ENCODE results near the gene ADAMTS18.

ADAMTS18 gene

DNA sequence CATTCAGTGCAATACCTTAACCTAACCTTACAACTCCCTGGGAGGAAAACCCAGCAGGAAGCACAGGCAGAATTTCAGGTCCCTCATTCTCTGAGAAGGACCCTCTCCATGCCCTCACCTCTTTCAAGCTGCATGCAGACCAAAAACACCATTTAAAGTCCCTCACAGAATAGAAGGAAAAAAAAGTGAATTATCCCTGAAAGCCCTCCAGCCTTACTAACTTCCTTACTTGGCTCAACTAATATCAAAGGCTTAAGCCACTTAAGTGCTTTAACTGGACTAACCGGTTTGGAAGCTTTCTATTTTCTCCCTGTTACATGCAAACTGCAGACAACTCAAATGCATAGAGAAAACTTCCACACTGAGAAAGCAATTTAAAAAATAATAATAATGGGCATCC lies 60.5 kb downstream of the ADAMTS18 start:
- Histone ChIP-seq H3K27ac (ENCODE audit: low read depth in 2 of 2, low read length in 2 of 2) (no peak overlapping the region), H3K27me3 (ENCODE audit: control insufficient read depth in 2 of 2, insufficient read depth in 2 of 2, low read length in 2 of 2) (no peaks in the 10 kb centered on the region), H3K4me3 (ENCODE audit: low read length in 2 of 2) (no peak overlapping the region), H3K36me3 (ENCODE audit: control insufficient read depth in 2 of 2, insufficient read depth in 2 of 2, low read length in 2 of 2) (no peaks in the 10 kb centered on the region), H3K9me3 (ENCODE audit: control insufficient read depth in 2 of 2, low read length in 2 of 2) (no peaks in the 10 kb centered on the region), H3K4me1 (ENCODE audit: control insufficient read depth in 2 of 2, insufficient read depth in 2 of 2, low read length in 2 of 2) (no peaks in the 10 kb centered on the region), H3K9ac (ENCODE audit: low read depth in 1 of 2, low read length in 2 of 2) (no peak overlapping the region)

DNA sequence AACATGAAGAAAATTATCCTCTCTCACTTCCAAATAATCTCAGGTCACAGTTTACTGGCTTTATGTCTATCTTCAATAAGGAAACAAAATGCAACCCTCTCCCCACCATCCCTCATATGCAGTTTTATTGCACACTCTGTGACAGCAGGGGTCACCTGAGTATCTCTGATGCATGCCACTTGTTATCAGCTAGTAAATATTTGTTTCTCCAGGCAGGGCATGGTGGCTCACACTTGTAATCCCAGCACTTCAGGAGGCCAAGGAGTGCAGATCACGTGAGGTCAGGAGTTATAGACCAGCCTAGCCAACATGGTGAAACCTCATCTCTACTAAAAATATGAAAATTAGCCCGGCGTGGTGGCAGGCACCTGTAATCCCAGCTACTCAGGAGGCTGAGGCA lies 61.1 kb downstream of the ADAMTS18 start:
- no peaks in the 10 kb centered on the region for H3K27me3 ChIP-seq (ENCODE audit: control insufficient read depth in 2 of 2, insufficient read depth in 2 of 2, low read length in 2 of 2)
- no peak overlapping the region for H3K27ac ChIP-seq (ENCODE audit: low read depth in 2 of 2, low read length in 2 of 2)
- H3K4me1 ChIP-seq (ENCODE audit: control insufficient read depth in 2 of 2, insufficient read depth in 2 of 2, low read length in 2 of 2): no peaks in the 10 kb centered on the region
- no peaks in the 10 kb centered on the region for H3K9me3 ChIP-seq (ENCODE audit: control insufficient read depth in 2 of 2, low read length in 2 of 2)
- no peaks in the 10 kb centered on the region for H3K36me3 ChIP-seq (ENCODE audit: control insufficient read depth in 2 of 2, insufficient read depth in 2 of 2, low read length in 2 of 2)
- H3K9ac ChIP-seq (ENCODE audit: low read depth in 1 of 2, low read length in 2 of 2): no peak overlapping the region
- no peak overlapping the region for H3K4me3 ChIP-seq (ENCODE audit: low read length in 2 of 2)

DNA sequence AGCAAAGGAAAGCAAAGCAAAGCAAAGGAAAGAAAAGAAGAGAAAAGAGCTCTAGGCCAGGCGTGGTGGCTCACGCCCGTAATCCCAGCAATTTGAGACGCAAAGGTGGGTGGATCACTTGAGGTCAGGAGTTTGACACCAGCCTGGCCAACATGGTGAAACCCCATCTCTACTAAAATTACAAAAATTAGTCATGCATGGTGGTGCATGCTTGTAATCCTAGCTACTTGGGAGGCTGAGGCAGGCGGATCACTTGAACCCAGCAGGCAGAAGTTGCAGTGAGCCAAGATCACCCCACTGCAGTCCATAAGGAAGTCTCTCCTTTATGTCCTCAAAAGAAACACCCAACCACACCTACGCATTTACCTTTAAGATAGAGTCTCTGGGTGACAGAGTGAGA lies 70.1 kb downstream of the ADAMTS18 start:
- Histone ChIP-seq H3K9ac (ENCODE audit: low read depth in 1 of 2, low read length in 2 of 2) (no peak overlapping the region), H3K36me3 (ENCODE audit: control insufficient read depth in 2 of 2, insufficient read depth in 2 of 2, low read length in 2 of 2) (no peaks in the 10 kb centered on the region), H3K27ac (ENCODE audit: low read depth in 2 of 2, low read length in 2 of 2) (no peak overlapping the region), H3K27me3 (ENCODE audit: control insufficient read depth in 2 of 2, insufficient read depth in 2 of 2, low read length in 2 of 2) (no peaks in the 10 kb centered on the region), H3K4me3 (ENCODE audit: low read length in 2 of 2) (no peak overlapping the region), H3K4me1 (ENCODE audit: control insufficient read depth in 2 of 2, insufficient read depth in 2 of 2, low read length in 2 of 2) (no peaks in the 10 kb centered on the region), H3K9me3 (ENCODE audit: control insufficient read depth in 2 of 2, low read length in 2 of 2) (no peaks in the 10 kb centered on the region)

DNA sequence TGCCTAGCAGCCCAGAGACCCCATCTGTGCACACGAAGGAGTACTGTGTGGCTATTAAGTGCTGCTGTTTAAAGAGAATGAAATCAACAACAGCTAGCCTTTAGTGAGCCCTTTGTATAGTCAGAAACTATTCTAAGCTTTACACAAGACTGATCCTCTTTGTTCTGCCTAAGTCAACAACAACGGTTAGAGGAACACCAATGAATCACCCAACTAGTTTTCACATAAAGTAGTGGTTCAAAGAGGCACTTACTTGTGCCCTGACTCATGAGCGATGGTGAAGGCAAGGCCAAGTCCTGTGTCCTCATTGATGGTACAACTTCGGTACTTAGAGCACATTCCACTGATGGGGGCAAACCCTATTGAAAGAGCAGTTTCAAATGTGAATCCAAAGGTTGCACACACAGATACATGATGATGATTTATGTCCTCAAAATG lies 75.8 kb downstream of the ADAMTS18 start:
- H3K4me1 ChIP-seq (ENCODE audit: control insufficient read depth in 2 of 2, insufficient read depth in 2 of 2, low read length in 2 of 2): no peaks in the 10 kb centered on the region
- no peak overlapping the region for H3K27ac ChIP-seq (ENCODE audit: low read depth in 2 of 2, low read length in 2 of 2)
- no peak overlapping the region for H3K4me3 ChIP-seq (ENCODE audit: low read length in 2 of 2)

DNA sequence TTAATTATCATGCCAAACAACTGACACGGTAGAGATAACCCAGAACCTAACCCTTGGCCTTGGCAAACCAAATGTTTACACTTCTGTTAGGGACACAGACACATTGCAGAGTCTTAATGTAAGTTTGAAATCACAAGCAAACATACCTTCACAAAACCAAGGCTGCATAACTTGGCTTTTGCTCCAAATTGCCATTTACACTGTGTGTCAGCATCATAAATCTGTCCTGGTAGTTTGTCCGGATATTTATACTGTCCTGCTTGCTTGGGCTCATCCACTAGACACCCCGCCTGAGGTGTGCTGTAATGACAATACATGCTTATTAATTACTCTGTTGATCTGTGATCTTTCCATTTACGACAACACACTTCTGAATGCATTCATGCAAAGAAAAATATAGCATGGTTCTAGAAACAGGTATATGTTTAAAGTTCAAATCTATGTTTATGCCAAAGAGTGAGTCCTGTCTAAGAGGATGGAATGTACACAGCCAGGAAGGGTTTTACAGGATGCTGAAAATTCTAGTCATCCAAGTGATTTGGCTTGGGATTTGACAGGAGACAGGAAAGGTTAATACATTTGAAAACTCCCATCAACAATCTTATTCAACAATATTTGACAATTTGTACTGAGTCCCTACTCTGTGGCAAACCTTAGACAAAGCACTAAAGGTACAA lies 81.1 kb downstream of the ADAMTS18 start:
- H3K9me3 ChIP-seq (ENCODE audit: control insufficient read depth in 2 of 2, low read length in 2 of 2): no peaks in the 10 kb centered on the region
- no peaks in the 10 kb centered on the region for H3K36me3 ChIP-seq (ENCODE audit: control insufficient read depth in 2 of 2, insufficient read depth in 2 of 2, low read length in 2 of 2)
- H3K27ac ChIP-seq (ENCODE audit: low read depth in 2 of 2, low read length in 2 of 2): no peak overlapping the region
- H3K4me1 ChIP-seq (ENCODE audit: control insufficient read depth in 2 of 2, insufficient read depth in 2 of 2, low read length in 2 of 2): no peaks in the 10 kb centered on the region
- H3K9ac ChIP-seq (ENCODE audit: low read depth in 1 of 2, low read length in 2 of 2): no peak overlapping the region
- no peak overlapping the region for H3K4me3 ChIP-seq (ENCODE audit: low read length in 2 of 2)
- peaks cover 3% of the 10 kb centered on the region in 2 donors for H3K27me3 ChIP-seq (ENCODE audit: control insufficient read depth in 2 of 2, insufficient read depth in 2 of 2, low read length in 2 of 2)

More for the DNA sequence above, 75.8 kb downstream of the ADAMTS18 start:
- peaks cover 3% of the 10 kb centered on the region in 2 donors for H3K27me3 ChIP-seq (ENCODE audit: control insufficient read depth in 2 of 2, insufficient read depth in 2 of 2, low read length in 2 of 2)
- H3K9ac ChIP-seq (ENCODE audit: low read depth in 1 of 2, low read length in 2 of 2): no peak overlapping the region
- H3K9me3 ChIP-seq (ENCODE audit: control insufficient read depth in 2 of 2, low read length in 2 of 2): no peaks in the 10 kb centered on the region
- no peaks in the 10 kb centered on the region for H3K36me3 ChIP-seq (ENCODE audit: control insufficient read depth in 2 of 2, insufficient read depth in 2 of 2, low read length in 2 of 2)

DNA sequence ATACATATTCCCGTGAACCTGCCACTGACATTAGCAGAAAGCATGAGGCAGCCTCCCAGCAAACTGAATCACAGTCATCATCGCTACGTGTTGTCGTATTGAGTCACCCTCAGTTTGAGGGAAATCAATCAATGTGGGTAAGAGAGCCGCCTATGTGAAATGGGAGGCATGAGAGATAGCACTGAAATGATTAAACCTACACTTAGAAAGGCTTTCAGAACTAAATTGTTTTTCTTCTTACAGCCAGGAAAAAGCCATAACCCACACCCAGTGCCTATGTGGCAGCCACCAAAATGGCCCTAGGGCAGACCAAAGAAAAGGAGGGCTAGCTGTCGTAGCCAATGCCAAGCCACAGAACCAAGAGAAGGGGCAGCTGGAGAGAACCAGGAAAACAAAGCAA lies 90.5 kb downstream of the ADAMTS18 start:
- no peak overlapping the region for H3K4me3 ChIP-seq (ENCODE audit: low read length in 2 of 2)

DNA sequence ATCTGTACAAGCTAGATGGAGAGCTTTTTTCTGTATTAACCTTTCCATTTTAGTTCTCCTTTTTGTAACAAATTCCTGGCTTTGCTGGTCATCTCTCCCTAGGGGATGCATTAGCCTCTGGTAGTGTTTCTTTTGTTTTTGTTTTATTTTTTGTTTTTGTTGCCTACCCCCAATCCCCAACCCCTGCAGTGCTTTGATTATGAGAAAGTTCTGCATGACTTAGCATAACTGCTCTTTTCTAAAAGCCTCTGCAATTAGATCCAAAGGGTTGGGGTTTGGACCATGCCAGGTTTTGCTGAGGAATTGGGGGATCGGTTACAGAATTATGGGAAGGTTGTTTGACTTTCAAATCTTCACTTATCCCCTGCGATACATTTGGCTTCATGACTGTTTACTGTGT lies 98.2 kb downstream of the ADAMTS18 start:
- H3K27ac ChIP-seq (ENCODE audit: low read depth in 2 of 2, low read length in 2 of 2): no peak overlapping the region
- no peaks in the 10 kb centered on the region for H3K4me1 ChIP-seq (ENCODE audit: control insufficient read depth in 2 of 2, insufficient read depth in 2 of 2, low read length in 2 of 2)
- H3K27me3 ChIP-seq (ENCODE audit: control insufficient read depth in 2 of 2, insufficient read depth in 2 of 2, low read length in 2 of 2): no peaks in the 10 kb centered on the region
- no peak overlapping the region for H3K9ac ChIP-seq (ENCODE audit: low read depth in 1 of 2, low read length in 2 of 2)
- no peak overlapping the region for H3K4me3 ChIP-seq (ENCODE audit: low read length in 2 of 2)
- no peaks in the 10 kb centered on the region for H3K36me3 ChIP-seq (ENCODE audit: control insufficient read depth in 2 of 2, insufficient read depth in 2 of 2, low read length in 2 of 2)
- H3K9me3 ChIP-seq (ENCODE audit: control insufficient read depth in 2 of 2, low read length in 2 of 2): no peaks in the 10 kb centered on the region

More for the DNA sequence above, 90.5 kb downstream of the ADAMTS18 start:
- no peak overlapping the region for H3K27ac ChIP-seq (ENCODE audit: low read depth in 2 of 2, low read length in 2 of 2)
- H3K36me3 ChIP-seq (ENCODE audit: control insufficient read depth in 2 of 2, insufficient read depth in 2 of 2, low read length in 2 of 2): no peaks in the 10 kb centered on the region
- H3K4me1 ChIP-seq (ENCODE audit: control insufficient read depth in 2 of 2, insufficient read depth in 2 of 2, low read length in 2 of 2): no peaks in the 10 kb centered on the region
- H3K9ac ChIP-seq (ENCODE audit: low read depth in 1 of 2, low read length in 2 of 2): no peak overlapping the region
- no peaks in the 10 kb centered on the region for H3K9me3 ChIP-seq (ENCODE audit: control insufficient read depth in 2 of 2, low read length in 2 of 2)
- H3K27me3 ChIP-seq (ENCODE audit: control insufficient read depth in 2 of 2, insufficient read depth in 2 of 2, low read length in 2 of 2): no peaks in the 10 kb centered on the region

DNA sequence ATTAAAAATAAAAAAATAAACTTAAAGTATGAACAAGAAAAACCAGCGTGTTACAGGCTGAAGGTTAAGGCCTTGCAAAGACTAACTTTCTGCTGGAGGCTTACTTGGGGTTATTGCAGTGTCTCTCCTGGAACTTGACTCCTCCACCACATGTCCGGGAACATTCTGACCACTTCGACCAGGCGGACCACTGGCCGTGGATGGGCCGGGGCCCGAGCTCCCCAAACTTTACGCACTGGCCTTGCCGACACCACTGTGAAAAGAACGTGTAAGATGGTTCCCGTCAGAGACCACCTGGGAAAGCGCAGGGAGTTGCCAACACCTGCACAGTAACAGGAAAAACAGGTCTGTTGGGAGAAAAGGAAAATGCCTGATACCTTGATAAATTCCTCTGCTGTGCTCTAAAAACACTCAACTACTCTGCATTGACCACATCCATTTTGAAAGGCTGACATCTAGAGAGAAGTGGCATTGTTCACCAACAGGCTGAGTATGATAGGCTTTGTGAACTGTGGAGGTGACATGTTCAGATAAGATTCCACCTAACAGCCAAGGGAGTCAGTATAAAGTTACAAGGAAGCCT lies 99.1 kb downstream of the ADAMTS18 start:
- Histone ChIP-seq H3K27ac (ENCODE audit: low read depth in 2 of 2, low read length in 2 of 2) (no peak overlapping the region), H3K9ac (ENCODE audit: low read depth in 1 of 2, low read length in 2 of 2) (no peak overlapping the region), H3K4me3 (ENCODE audit: low read length in 2 of 2) (no peak overlapping the region), H3K4me1 (ENCODE audit: control insufficient read depth in 2 of 2, insufficient read depth in 2 of 2, low read length in 2 of 2) (no peaks in the 10 kb centered on the region), H3K36me3 (ENCODE audit: control insufficient read depth in 2 of 2, insufficient read depth in 2 of 2, low read length in 2 of 2) (no peaks in the 10 kb centered on the region), H3K9me3 (ENCODE audit: control insufficient read depth in 2 of 2, low read length in 2 of 2) (no peaks in the 10 kb centered on the region), H3K27me3 (ENCODE audit: control insufficient read depth in 2 of 2, insufficient read depth in 2 of 2, low read length in 2 of 2) (no peaks in the 10 kb centered on the region)

DNA sequence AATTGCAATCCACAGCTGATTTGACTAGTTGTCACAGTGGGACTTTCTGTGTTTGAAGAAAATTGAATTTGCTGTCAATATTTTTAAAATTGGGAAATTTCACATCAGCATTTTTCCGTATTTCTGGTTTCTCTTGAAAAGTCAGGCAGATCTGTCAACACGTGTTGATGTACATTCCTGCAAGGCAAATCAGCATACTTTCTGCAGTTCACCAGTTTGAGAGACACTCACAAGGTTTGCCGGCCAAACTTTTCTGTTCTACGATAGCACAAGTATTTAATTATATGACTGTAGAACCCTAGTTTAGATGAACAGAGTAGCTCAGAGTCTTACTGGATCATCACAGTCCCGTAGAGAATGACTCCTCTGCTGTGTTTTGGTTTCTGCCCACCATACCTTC lies 102.0 kb downstream of the ADAMTS18 start:
- Histone ChIP-seq H3K4me1 (ENCODE audit: control insufficient read depth in 2 of 2, insufficient read depth in 2 of 2, low read length in 2 of 2) (no peaks in the 10 kb centered on the region), H3K27ac (ENCODE audit: low read depth in 2 of 2, low read length in 2 of 2) (no peak overlapping the region), H3K27me3 (ENCODE audit: control insufficient read depth in 2 of 2, insufficient read depth in 2 of 2, low read length in 2 of 2) (no peaks in the 10 kb centered on the region), H3K36me3 (ENCODE audit: control insufficient read depth in 2 of 2, insufficient read depth in 2 of 2, low read length in 2 of 2) (no peaks in the 10 kb centered on the region), H3K9me3 (ENCODE audit: control insufficient read depth in 2 of 2, low read length in 2 of 2) (no peaks in the 10 kb centered on the region), H3K9ac (ENCODE audit: low read depth in 1 of 2, low read length in 2 of 2) (no peak overlapping the region), H3K4me3 (ENCODE audit: low read length in 2 of 2) (no peak overlapping the region)

DNA sequence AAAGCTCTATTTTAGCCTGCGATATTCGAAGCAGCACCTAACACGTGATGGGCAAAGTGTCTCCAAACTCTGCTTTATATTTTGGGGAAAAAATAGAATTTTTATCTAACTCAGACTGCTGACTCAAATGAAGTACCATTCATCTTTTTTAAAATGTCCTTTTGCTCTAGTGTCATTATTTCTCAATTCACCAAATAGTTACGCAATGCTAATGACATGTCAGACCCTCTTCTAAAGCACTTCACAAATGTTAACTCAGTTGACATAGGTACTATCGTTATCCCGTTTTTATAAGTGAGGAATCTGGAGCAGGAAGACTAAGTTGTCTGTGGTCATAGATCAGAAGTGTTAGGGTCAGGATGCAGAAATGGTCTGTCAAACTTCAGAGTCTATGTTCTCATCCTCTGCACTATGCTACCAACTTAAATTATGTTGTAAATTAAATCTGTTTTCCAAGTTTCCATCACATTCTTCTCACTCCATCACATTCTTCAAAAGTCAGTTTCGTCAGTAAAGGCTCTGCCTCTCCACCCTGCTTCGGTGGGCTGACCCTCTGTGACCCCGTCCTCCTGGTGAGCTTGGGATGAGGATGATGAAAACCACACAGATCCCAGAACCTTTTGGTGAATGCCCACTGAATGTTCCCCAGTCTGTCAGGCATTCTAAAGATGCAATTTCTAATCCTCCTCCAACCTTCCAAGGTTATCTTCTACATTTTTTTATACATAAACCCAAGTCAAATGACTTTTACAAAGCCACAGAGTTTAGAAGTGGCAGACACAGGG lies 102.8 kb downstream of the ADAMTS18 start:
- H3K4me3 ChIP-seq (ENCODE audit: low read length in 2 of 2): no peak overlapping the region
- no peaks in the 10 kb centered on the region for H3K9me3 ChIP-seq (ENCODE audit: control insufficient read depth in 2 of 2, low read length in 2 of 2)
- H3K27me3 ChIP-seq (ENCODE audit: control insufficient read depth in 2 of 2, insufficient read depth in 2 of 2, low read length in 2 of 2): no peaks in the 10 kb centered on the region
- no peaks in the 10 kb centered on the region for H3K36me3 ChIP-seq (ENCODE audit: control insufficient read depth in 2 of 2, insufficient read depth in 2 of 2, low read length in 2 of 2)
- H3K9ac ChIP-seq (ENCODE audit: low read depth in 1 of 2, low read length in 2 of 2): no peak overlapping the region
- H3K27ac ChIP-seq (ENCODE audit: low read depth in 2 of 2, low read length in 2 of 2): no peak overlapping the region
- no peaks in the 10 kb centered on the region for H3K4me1 ChIP-seq (ENCODE audit: control insufficient read depth in 2 of 2, insufficient read depth in 2 of 2, low read length in 2 of 2)
